HepG2 (cell line): ENCODE measurements around the gene RAB30. TPM values are rescaled to one million over a fixed set of nuclear protein-coding genes. Genes with fewer than 3 reads are reported as not detected.

ENCODE experiments used
- ATAC-seq: fragments of 200-7000 bp; cut with Tn5 transposase; 3 replicates; pipeline ENCODE4 v1.9.1; 2020; ENCODE audit warnings: mild to moderate bottlenecking, moderate library complexity
- BruUV-seq: library from RNA; stranded (reverse); fragments of 400-500 nt; replicated peaks from 2 replicates; lab custom pipeline; 2021; lab: Mats Ljungman, UMichigan
- CTCF ChIA-PET: fragments of 300-600 bp; formaldehyde crosslinking; extraction: SDS; loops from one replicate; lab custom pipeline; 2021; ENCODE audit warnings: low total read pairs, inconsistent platforms, low intra/inter-chr PET ratio; lab: Yijun Ruan, JAX
- POLR2A ChIA-PET: fragments of 350-600 bp; sonication (Branson Sonifier 250); formaldehyde crosslinking; loops from one replicate; lab custom pipeline; 2020; ENCODE audit warnings: antibody characterized with exemption, inconsistent platforms; lab: Yijun Ruan, JAX
- DNase-seq: peaks from one replicate; pipeline ENCODE4 v3.0.0-alpha.2; 2015; ENCODE audit warnings: low spot score
- FAIRE-seq: peaks from 3 replicates; lab custom pipeline; 2011; peaks lifted over from hg19 to GRCh38; lab: Jason Lieb, UNC
- H2AFZ ChIP-seq: one replicate; pipeline ENCODE4 v1.6.1; 2011; ENCODE audit warnings: low read length, inconsistent platforms
- H3K27ac ChIP-seq: fragments of 300-600 bp; 3 replicates; pipeline ENCODE4 v1.8.0; 2011; ENCODE audit warnings: mixed run types, mild to moderate bottlenecking, mixed read lengths, low read length, inconsistent platforms; ENCODE audit not compliant: insufficient read depth; ENCODE audit errors: extremely low read length
- H3K27me3 ChIP-seq, 2 experiments: fragments of 200-600 bp in 1 of 2; 2 replicates in 1 of 2; 3 replicates in 1 of 2; pipeline versions ENCODE4 v1.6.0 to v1.8.0; 2011; ENCODE audit warnings: low read length in 2 of 2, mild to moderate bottlenecking in 2 of 2, moderate library complexity in 2 of 2, inconsistent platforms in 1 of 2; ENCODE audit not compliant: insufficient read depth in 2 of 2, control insufficient read depth in 1 of 2
- H3K36me3 ChIP-seq, 2 experiments: fragments of 200-600 bp in 1 of 2; replicated peaks in 1 of 2; 2 replicates in 1 of 2; 3 replicates in 1 of 2; pipeline versions ENCODE4 v1.5.1 to v1.8.0; 2011; ENCODE audit warnings: low read length in 2 of 2, inconsistent platforms in 1 of 2; ENCODE audit not compliant: insufficient read depth in 2 of 2, control insufficient read depth in 1 of 2
- H3K4me1 ChIP-seq: 2 replicates; pipeline ENCODE4 v1.5.1; 2012; ENCODE audit warnings: low read length, inconsistent platforms; ENCODE audit not compliant: insufficient read depth
- H3K4me2 ChIP-seq: 2 replicates; pipeline ENCODE4 v1.6.0; 2011; ENCODE audit warnings: low read depth, low read length, inconsistent platforms
- H3K4me3 ChIP-seq, 3 experiments: fragments of 200-600 bp in 1 of 3; sonication (generic), shearing (Covaris generic) in 1 of 3; replicated peaks in 1 of 3; 2 replicates each; pipeline ENCODE4 v1.5.1; 2011 to 2016; ENCODE audit warnings: low read length in 3 of 3, inconsistent platforms in 2 of 3, low read depth in 2 of 3, mild to moderate bottlenecking in 2 of 3, control low read depth in 1 of 3, mixed read lengths in 1 of 3; ENCODE audit not compliant: insufficient read depth in 1 of 3
- H3K79me2 ChIP-seq: one replicate; pipeline ENCODE4 v1.6.1; 2011; ENCODE audit warnings: low read length, inconsistent platforms; ENCODE audit not compliant: insufficient read depth
- H3K9ac ChIP-seq: 2 replicates; pipeline ENCODE4 v1.6.0; 2011; ENCODE audit warnings: mild to moderate bottlenecking, low read depth, low read length, inconsistent platforms; ENCODE audit not compliant: insufficient read depth
- H3K9me3 ChIP-seq: 2 replicates; pipeline ENCODE4 v1.5.1; 2012; ENCODE audit warnings: mild to moderate bottlenecking, low read length
- H4K20me1 ChIP-seq: 2 replicates; pipeline ENCODE4 v1.6.0; 2011; ENCODE audit warnings: inconsistent platforms, mild to moderate bottlenecking, low read length, moderate library complexity; ENCODE audit not compliant: insufficient read depth
- ERF ChIP-seq: IDR thresholded peaks from 2 replicates; pipeline ENCODE4 v1.6.1; 2018; ENCODE audit warnings: missing biosample characterization, missing genetic modification reagents
- HNF4A ChIP-seq: sonication (generic); formaldehyde crosslinking; IDR thresholded peaks from 2 replicates; pipeline ENCODE4 v1.4.0; 2020; ENCODE audit warnings: missing genetic modification reagents
- KLF11 ChIP-seq: IDR thresholded peaks from 2 replicates; pipeline ENCODE4 v1.6.1; 2016; ENCODE audit warnings: missing compliant biosample characterization
- PCBP1 ChIP-seq: fragments of 200-400 bp; formaldehyde crosslinking; IDR thresholded peaks from 2 replicates; pipeline ENCODE4 v1.6.1; 2017; ENCODE audit warnings: mild to moderate bottlenecking, low read depth, low read length, borderline replicate concordance
- TBL1XR1 ChIP-seq: fragments of 150-350 bp; IDR thresholded peaks from 2 replicates; pipeline ENCODE4 v1.6.1; 2014; ENCODE audit warnings: borderline replicate concordance, low read length; ENCODE audit not compliant: partially characterized antibody
- TEAD3 ChIP-seq: optimal IDR thresholded peaks from 2 replicates; pipeline ENCODE3; 2016; ENCODE audit warnings: borderline replicate concordance
- TOPORS ChIP-seq: sonication (generic); formaldehyde crosslinking; IDR thresholded peaks from 2 replicates; pipeline ENCODE4 v1.8.0; 2023; ENCODE audit warnings: mild to moderate bottlenecking, missing genetic modification reagents
- ZMAT3 ChIP-seq: sonication (generic); formaldehyde crosslinking; conservative IDR thresholded peaks from 2 replicates; pipeline ENCODE4 v1.7.0; 2021; ENCODE audit warnings: missing genetic modification reagents
- ZNF564 ChIP-seq: sonication (generic); formaldehyde crosslinking; IDR thresholded peaks from 2 replicates; pipeline ENCODE4 v1.8.1; 2023; ENCODE audit warnings: mild to moderate bottlenecking, missing genetic modification reagents
- ZNF672 ChIP-seq: sonication (generic); formaldehyde crosslinking; IDR thresholded peaks from 2 replicates; pipeline ENCODE4 v1.8.1; 2022; ENCODE audit warnings: missing genetic modification reagents
- ZNF674 ChIP-seq: sonication (generic); formaldehyde crosslinking; IDR thresholded peaks from 2 replicates; pipeline ENCODE4 v1.5.0; 2020; ENCODE audit warnings: low read depth, mild to moderate bottlenecking, missing genetic modification reagents
- WGBS: methylation state at CpG from one replicate; pipeline ENCODE4 v1.1.6; 2017; ENCODE audit warnings: low lambda C conversion rate; 5-methylcytosine and 5-hydroxymethylcytosine counted together
- in situ Hi-C: cut with HindIII; loops from 2 replicates; pipeline ENCODE4 v1.10.0; 2017; ENCODE audit warnings: low pct_unique_long_range_greater_than_20kb; ENCODE audit not compliant: extremely low pct_ligation_motif_present
- intact Hi-C: fragments of 100-400 bp; cut with micrococcal nuclease; formaldehyde crosslinking; loops from one replicate; pipeline ENCODE4 v1.10.0; 2022; ENCODE audit not compliant: unreplicated experiment
- polyA plus RNA-seq, 8 experiments: library from polyadenylated mRNA; depleted of rRNA in 3 of 8; stranded (reverse) in 7 of 8; unstranded in 1 of 8; fragments of >200 nt; fragmentation: Illumina TruSeq in 4 of 8; extraction: Trizol in 4 of 8; gene quantifications; 2 replicates each; pipeline versions ENCODE4 v1.2.1 to v1.2.3, GENCODE V29; 2011 to 2016; ENCODE audit warnings: low read depth in 4 of 8, missing spikeins in 1 of 8, mixed read lengths in 1 of 8; ENCODE audit not compliant: insufficient read depth in 1 of 8
- total RNA-seq, 5 experiments: library from RNA; depleted of rRNA; stranded (reverse); fragments of >200 nt; fragmentation: Illumina TruSeq; extraction: Trizol; gene quantifications; 2 replicates each; pipeline ENCODE4 v1.2.3, GENCODE V29; 2016; ENCODE audit warnings: low read depth in 1 of 5
- TF ChIP-seq, protein P1 (sequence below): IDR thresholded peaks from 2 replicates; pipeline ENCODE4 v1.6.1; 2016; ENCODE audit warnings: mild to moderate bottlenecking
- TF ChIP-seq, protein P2 (sequence below): sonication (generic); formaldehyde crosslinking; conservative IDR thresholded peaks from 2 replicates; pipeline ENCODE4 v1.4.0; 2020; ENCODE audit warnings: missing genetic modification reagents
- TF ChIP-seq, protein P3 (sequence below): fragments of 450-650 bp; IDR thresholded peaks from 2 replicates; pipeline ENCODE4 v1.6.1; 2017; ENCODE audit warnings: mild to moderate bottlenecking

Gene RAB30
- total and polyA plus RNA-seq, 2 of the 13 experiments (the other 11 are each of a cell fraction or from before 2014, with no cell fraction given) = 3.7 to 5.0 TPM

DNA sequence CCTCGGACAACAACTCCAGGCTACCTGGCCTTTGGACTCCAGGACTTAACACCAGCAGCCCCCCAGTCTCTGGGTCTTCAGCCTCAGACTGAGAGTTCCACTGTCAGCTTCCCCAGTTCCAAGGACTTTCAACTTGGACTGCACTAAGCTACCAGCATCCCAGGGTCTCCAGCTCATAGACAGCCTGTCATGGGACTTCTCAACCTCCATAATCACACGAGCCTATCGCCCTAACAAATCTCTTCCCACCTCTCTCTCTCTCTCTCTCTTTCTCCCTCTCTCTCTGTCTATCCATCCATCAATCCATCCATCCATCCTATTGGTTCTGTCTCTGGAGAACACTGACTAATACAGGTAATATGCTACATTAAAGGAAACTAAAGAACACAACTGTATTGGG lies 10.7 kb downstream of the RAB30 start:
- WGBS = 71% methylated on average over 3 of the region's 3 CpGs
- ChIA-PET CTCF (no interaction called here), POLR2A (no interaction called here)
- Histone ChIP-seq H3K4me1 (peaks cover 33% of the 10 kb centered on the region), H3K36me3 (no peaks in the 10 kb centered on the region), H3K27me3 (no peaks in the 10 kb centered on the region), H3K4me3 (no peak overlapping the region), H3K4me2 (no peak overlapping the region), H3K9ac (no peak overlapping the region), H2AFZ (no peak overlapping the region), H3K9me3 (no peaks in the 10 kb centered on the region), H4K20me1 (no peaks in the 10 kb centered on the region), H3K27ac (no peak overlapping the region), H3K79me2 (peaks cover 26% of the 10 kb centered on the region)
- TF ChIP-seq, protein P1, sequence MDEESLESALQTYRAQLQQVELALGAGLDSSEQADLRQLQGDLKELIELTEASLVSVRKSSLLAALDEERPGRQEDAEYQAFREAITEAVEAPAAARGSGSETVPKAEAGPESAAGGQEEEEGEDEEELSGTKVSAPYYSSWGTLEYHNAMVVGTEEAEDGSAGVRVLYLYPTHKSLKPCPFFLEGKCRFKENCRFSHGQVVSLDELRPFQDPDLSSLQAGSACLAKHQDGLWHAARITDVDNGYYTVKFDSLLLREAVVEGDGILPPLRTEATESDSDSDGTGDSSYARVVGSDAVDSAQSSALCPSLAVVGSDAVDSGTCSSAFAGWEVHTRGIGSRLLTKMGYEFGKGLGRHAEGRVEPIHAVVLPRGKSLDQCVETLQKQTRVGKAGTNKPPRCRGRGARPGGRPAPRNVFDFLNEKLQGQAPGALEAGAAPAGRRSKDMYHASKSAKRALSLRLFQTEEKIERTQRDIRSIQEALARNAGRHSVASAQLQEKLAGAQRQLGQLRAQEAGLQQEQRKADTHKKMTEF (CRISPR knock-in tag) = no peak
- TF ChIP-seq, protein P2, sequence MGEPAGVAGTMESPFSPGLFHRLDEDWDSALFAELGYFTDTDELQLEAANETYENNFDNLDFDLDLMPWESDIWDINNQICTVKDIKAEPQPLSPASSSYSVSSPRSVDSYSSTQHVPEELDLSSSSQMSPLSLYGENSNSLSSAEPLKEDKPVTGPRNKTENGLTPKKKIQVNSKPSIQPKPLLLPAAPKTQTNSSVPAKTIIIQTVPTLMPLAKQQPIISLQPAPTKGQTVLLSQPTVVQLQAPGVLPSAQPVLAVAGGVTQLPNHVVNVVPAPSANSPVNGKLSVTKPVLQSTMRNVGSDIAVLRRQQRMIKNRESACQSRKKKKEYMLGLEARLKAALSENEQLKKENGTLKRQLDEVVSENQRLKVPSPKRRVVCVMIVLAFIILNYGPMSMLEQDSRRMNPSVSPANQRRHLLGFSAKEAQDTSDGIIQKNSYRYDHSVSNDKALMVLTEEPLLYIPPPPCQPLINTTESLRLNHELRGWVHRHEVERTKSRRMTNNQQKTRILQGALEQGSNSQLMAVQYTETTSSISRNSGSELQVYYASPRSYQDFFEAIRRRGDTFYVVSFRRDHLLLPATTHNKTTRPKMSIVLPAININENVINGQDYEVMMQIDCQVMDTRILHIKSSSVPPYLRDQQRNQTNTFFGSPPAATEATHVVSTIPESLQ (CRISPR knock-in tag) = no peak
- TF ChIP-seq ZNF564 (CRISPR knock-in tag) (peak; percentile 94; the same call in 1 of the 2 replicates), HNF4A (CRISPR knock-in tag) (peak; percentile 9; the same call in 1 of the 2 replicates)
- in situ Hi-C loops (no loop called here), intact Hi-C loops (no loop called here)
- ATAC-seq (no peak), DNase-seq (no peak), FAIRE-seq (no peak)
- no TSS peak for BruUV-seq

DNA sequence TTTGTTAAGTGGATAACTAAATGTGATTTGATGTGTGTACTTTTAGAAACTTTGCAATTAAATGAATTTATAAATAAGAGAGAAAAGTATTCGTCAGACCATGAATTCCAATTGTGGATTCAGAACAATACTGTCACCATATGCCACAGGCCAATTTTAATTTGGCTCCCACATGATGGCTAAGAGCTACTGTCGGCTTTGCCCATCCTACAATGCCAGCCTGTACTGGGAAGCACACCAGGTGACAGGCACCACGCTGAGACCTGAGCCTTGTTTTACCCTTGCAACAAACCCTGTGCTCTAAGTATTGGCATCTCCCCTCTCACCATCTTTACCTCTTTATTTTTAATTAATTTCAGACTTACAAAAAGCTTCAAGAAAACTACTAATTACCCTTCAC lies 14.0 kb downstream of the RAB30 start:
- intact Hi-C loops (no loop called here), in situ Hi-C loops (no loop called here)
- ATAC-seq = no peak
- no peak for FAIRE-seq
- H3K27me3 ChIP-seq = no peaks in the 10 kb centered on the region
- no peak for DNase-seq
- no TSS peak for BruUV-seq
- no peak overlapping the region for H3K9ac ChIP-seq
- no peaks in the 10 kb centered on the region for H3K9me3 ChIP-seq
- H2AFZ ChIP-seq = no peak overlapping the region
- no peak overlapping the region for H3K27ac ChIP-seq
- ChIA-PET CTCF (no interaction called here), POLR2A (no interaction called here)
- peaks cover 12% of the 10 kb centered on the region for H3K79me2 ChIP-seq
- H3K36me3 ChIP-seq = no peaks in the 10 kb centered on the region
- peaks cover 31% of the 10 kb centered on the region for H3K4me1 ChIP-seq
- H3K4me3 ChIP-seq = no peak overlapping the region
- WGBS = 100% methylated on average over 3 of the region's 3 CpGs
- no peak overlapping the region for H3K4me2 ChIP-seq
- no peaks in the 10 kb centered on the region for H4K20me1 ChIP-seq
- TF ChIP-seq TEAD3 (CRISPR knock-in tag) (no peak), ZMAT3 (CRISPR knock-in tag) (no peak), KLF11 (CRISPR knock-in tag) (no peak), PCBP1 (no peak), ERF (CRISPR knock-in tag) (no peak), TBL1XR1 (no peak), TOPORS (CRISPR knock-in tag) (no peak), ZNF674 (no peak), ZNF672 (no peak)
- TF ChIP-seq, protein P3, sequence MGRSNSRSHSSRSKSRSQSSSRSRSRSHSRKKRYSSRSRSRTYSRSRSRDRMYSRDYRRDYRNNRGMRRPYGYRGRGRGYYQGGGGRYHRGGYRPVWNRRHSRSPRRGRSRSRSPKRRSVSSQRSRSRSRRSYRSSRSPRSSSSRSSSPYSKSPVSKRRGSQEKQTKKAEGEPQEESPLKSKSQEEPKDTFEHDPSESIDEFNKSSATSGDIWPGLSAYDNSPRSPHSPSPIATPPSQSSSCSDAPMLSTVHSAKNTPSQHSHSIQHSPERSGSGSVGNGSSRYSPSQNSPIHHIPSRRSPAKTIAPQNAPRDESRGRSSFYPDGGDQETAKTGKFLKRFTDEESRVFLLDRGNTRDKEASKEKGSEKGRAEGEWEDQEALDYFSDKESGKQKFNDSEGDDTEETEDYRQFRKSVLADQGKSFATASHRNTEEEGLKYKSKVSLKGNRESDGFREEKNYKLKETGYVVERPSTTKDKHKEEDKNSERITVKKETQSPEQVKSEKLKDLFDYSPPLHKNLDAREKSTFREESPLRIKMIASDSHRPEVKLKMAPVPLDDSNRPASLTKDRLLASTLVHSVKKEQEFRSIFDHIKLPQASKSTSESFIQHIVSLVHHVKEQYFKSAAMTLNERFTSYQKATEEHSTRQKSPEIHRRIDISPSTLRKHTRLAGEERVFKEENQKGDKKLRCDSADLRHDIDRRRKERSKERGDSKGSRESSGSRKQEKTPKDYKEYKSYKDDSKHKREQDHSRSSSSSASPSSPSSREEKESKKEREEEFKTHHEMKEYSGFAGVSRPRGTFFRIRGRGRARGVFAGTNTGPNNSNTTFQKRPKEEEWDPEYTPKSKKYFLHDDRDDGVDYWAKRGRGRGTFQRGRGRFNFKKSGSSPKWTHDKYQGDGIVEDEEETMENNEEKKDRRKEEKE = no peak
